ENCODE data around the gene RAB18.
A peak's percentile ranks its signal among the peaks of the same experiment; 100 is the strongest.

RAB18 gene

DNA sequence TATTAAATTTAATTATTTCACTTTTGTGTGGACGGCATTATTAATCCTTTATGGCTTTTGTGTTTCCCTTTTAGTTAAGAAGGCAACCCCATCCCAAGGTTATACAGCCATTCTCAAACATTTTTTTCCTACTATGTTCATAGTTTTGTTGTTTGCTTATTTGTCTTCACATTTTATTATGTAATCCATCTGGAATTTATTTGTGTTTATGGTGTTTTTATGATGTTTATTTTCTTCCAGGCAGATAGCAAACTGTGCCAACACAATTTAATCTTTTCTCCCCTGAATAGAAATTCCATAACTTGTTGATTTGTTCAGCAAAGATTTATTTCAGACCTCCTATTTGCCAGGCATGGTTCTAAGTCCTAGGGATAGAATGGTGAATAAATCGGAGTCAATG is 42.9 kb downstream of the RAB18 start:
- Histone ChIP-seq H3K4me1 (no peaks in the 10 kb centered on the region), H3K27me3 (no peaks in the 10 kb centered on the region), H3K36me3 (no peaks in the 10 kb centered on the region; the same call in 1 of the 2 replicates), H3K9me3 (no peaks in the 10 kb centered on the region), H3K4me3 (ENCODE audit: low read depth, low read length) (no peak overlapping the region)
- TF ChIP-seq, protein P1, sequence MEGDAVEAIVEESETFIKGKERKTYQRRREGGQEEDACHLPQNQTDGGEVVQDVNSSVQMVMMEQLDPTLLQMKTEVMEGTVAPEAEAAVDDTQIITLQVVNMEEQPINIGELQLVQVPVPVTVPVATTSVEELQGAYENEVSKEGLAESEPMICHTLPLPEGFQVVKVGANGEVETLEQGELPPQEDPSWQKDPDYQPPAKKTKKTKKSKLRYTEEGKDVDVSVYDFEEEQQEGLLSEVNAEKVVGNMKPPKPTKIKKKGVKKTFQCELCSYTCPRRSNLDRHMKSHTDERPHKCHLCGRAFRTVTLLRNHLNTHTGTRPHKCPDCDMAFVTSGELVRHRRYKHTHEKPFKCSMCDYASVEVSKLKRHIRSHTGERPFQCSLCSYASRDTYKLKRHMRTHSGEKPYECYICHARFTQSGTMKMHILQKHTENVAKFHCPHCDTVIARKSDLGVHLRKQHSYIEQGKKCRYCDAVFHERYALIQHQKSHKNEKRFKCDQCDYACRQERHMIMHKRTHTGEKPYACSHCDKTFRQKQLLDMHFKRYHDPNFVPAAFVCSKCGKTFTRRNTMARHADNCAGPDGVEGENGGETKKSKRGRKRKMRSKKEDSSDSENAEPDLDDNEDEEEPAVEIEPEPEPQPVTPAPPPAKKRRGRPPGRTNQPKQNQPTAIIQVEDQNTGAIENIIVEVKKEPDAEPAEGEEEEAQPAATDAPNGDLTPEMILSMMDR (IDR thresholded peaks at IDR 0.05; ENCODE audit: low read depth, low read length): no peak
- no peak for DNase-seq

DNA sequence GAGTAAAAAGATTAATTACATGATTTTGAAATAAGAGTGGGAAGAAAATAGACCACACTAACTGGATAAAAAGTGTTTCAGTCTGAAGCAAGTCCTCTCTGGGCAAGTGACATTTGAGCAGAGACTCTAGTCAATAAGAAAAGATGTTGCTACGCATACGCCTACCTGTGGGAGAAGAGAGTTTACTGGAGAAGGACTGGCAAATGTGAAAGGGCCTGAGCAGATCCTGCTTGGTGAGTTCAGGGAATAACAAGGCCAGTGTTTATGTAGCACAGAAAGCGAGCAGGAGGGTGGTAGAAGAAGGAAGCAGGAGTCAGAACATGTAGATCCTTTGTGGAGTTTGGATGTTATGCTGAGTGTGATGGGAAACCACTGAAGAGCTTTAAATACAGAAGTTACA is 43.4 kb downstream of the RAB18 start:
- Histone ChIP-seq H3K27me3 (no peaks in the 10 kb centered on the region), H3K9me3 (no peaks in the 10 kb centered on the region), H3K4me1 (no peaks in the 10 kb centered on the region), H3K4me3 (ENCODE audit: low read depth, low read length) (no peak overlapping the region), H3K36me3 (no peaks in the 10 kb centered on the region; the same call in 1 of the 2 replicates)
- no peak for DNase-seq
- TF ChIP-seq, protein P1 (IDR thresholded peaks at IDR 0.05; ENCODE audit: low read depth, low read length): no peak

DNA sequence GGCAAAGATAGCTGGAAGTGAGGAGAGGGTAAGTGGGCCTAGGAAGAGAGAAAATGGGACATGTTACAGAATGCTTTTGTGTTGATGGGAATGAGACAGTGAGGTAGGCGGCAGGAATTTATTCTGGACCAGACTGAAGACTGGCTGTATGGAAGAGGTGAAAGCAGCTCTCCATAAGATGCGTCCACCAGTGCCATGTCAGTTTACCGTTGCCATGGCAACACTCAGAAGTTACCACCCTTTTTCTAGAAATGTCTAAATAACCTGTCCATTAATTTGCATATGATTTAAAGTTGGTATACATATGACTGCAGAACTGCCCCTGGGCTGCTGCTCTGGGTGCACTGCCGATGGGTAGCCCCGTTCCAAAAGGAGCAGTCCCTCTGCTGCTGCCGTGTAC is 46.7 kb downstream of the RAB18 start:
- no peaks in the 10 kb centered on the region for H3K4me1 ChIP-seq
- H3K36me3 ChIP-seq: no peaks in the 10 kb centered on the region
- no peak overlapping the region for H3K4me3 ChIP-seq (ENCODE audit: low read depth, low read length)
- no peak for DNase-seq
- TF ChIP-seq, protein P1 (IDR thresholded peaks at IDR 0.05; ENCODE audit: low read depth, low read length): no peak
- H3K9me3 ChIP-seq: no peaks in the 10 kb centered on the region
- no peaks in the 10 kb centered on the region for H3K27me3 ChIP-seq

DNA sequence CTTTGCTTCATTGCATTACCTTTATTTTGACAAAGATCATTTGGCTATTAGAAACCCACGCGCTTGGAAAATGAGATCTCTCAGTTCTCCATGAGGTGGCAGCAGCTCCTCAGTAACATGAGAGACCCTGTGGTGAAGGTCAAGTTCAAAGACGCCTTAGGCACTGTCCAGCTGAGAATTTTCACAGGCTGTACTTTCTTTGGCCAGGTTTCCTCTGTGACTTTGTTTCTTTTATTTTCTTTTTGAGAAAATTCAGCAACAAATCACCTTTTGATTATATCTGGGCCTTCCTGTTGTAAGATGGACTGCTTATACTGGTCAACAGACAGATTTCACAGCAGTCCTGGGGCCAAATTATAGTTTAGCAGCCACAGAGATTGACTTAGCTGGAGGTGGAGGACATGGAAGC is 54.5 kb downstream of the RAB18 start:
- no peaks in the 10 kb centered on the region for H3K27me3 ChIP-seq
- TF ChIP-seq, protein P1 (IDR thresholded peaks at IDR 0.05; ENCODE audit: low read depth, low read length): peak; percentile 77
- no peak overlapping the region for H3K4me3 ChIP-seq (ENCODE audit: low read depth, low read length)
- H3K4me1 ChIP-seq: no peaks in the 10 kb centered on the region
- no peaks in the 10 kb centered on the region for H3K9me3 ChIP-seq
- no peaks in the 10 kb centered on the region for H3K36me3 ChIP-seq
- peak; percentile 45 for DNase-seq

DNA sequence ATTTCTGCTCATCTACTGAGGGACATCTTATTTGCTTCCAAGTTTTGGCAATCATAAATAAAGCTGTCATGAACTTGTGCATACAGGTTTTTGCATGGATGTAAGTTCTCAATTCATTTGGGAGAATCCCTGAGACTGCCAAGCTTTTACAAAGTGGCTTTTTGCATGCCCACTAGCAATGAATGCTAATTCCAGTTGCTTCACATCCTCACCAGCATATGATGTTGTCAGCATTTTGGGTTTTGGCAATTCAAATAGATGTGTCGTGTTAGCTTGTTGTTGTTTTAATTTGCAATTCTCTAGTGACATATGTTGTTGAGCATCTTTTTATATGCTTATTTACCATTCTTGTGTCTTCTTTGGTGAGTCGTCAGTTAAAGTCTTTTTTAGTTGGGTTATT is 57.2 kb downstream of the RAB18 start:
- H3K36me3 ChIP-seq: no peaks in the 10 kb centered on the region
- DNase-seq: no peak
- TF ChIP-seq, protein P1 (IDR thresholded peaks at IDR 0.05; ENCODE audit: low read depth, low read length): no peak
- no peaks in the 10 kb centered on the region for H3K4me1 ChIP-seq
- H3K9me3 ChIP-seq: no peaks in the 10 kb centered on the region
- H3K4me3 ChIP-seq (ENCODE audit: low read depth, low read length): no peak overlapping the region
- H3K27me3 ChIP-seq: no peaks in the 10 kb centered on the region

DNA sequence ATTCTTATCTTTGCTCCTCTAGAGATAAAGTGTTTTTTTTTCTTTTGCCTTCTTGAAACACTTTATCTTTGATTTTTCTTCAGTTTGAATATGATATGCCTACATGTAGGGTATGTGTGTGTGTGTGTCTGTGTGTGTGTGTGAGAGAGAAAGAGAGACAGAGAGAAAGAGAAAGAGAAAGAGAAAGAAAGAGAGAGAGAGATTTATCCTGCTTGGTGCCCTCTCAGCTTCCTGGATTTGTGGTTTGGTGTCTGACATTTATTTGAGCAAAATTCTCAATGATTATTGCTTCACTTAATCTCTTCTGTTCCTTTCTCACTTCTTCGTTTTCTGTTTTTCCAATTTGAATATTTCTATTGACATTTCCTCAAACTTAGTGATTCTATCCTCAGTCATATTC is 60.3 kb downstream of the RAB18 start:
- Histone ChIP-seq H3K36me3 (no peaks in the 10 kb centered on the region), H3K4me1 (no peaks in the 10 kb centered on the region), H3K9me3 (no peaks in the 10 kb centered on the region), H3K27me3 (no peaks in the 10 kb centered on the region), H3K4me3 (ENCODE audit: low read depth, low read length) (no peak overlapping the region)
- DNase-seq: no peak
- TF ChIP-seq, protein P1 (IDR thresholded peaks at IDR 0.05; ENCODE audit: low read depth, low read length): no peak
